Fibroblast of lung (primary cell): ENCODE data around the gene ARHGEF11. TPM values are rescaled to one million over a fixed set of nuclear protein-coding genes. Genes with fewer than 3 reads are reported as not detected.

Experiments
- DNase-seq, 2 donors: peaks; one replicate each; pipeline versions ENCODE4 v3.0.0 to v3.0.0-alpha.2; 2010; ENCODE audit warnings: low read depth in 2 of 2
- H2AFZ ChIP-seq: 2 replicates; pipeline ENCODE4 v1.5.1; 2012; ENCODE audit warnings: low read length, control low read depth, inconsistent platforms
- H3K27ac ChIP-seq: 2 replicates; pipeline ENCODE4 v1.5.1; 2011; ENCODE audit warnings: low read length, control low read depth; ENCODE audit not compliant: insufficient read depth
- H3K27me3 ChIP-seq: 2 replicates; pipeline ENCODE4 v1.5.1; 2011; ENCODE audit warnings: mild to moderate bottlenecking, low read length; ENCODE audit not compliant: control insufficient read depth, insufficient read depth
- H3K36me3 ChIP-seq: 2 replicates; pipeline ENCODE4 v1.5.1; 2011; ENCODE audit warnings: low read length; ENCODE audit not compliant: control insufficient read depth, insufficient read depth
- H3K4me1 ChIP-seq: 2 replicates; pipeline ENCODE4 v1.5.1; 2011; ENCODE audit warnings: low read length; ENCODE audit not compliant: control insufficient read depth, insufficient read depth; ENCODE audit errors: extremely low read depth
- H3K4me2 ChIP-seq: 2 replicates; pipeline ENCODE4 v1.5.1; 2011; ENCODE audit warnings: low read length, control low read depth; ENCODE audit not compliant: insufficient read depth; ENCODE audit errors: extremely low read depth
- H3K4me3 ChIP-seq, 4 experiments: fragments of 200-600 bp in 1 of 4; sonication (generic) in 1 of 4; replicated peaks in 1 of 4; 2 replicates each; pipeline ENCODE4 v1.5.1; 2011 to 2016; ENCODE audit warnings: low read length in 4 of 4, low read depth in 3 of 4, mild to moderate bottlenecking in 3 of 4, control low read depth in 2 of 4, inconsistent platforms in 1 of 4, mixed read lengths in 1 of 4; ENCODE audit not compliant: insufficient read depth in 1 of 4; ENCODE audit errors: control extremely low read depth in 1 of 4
- H3K79me2 ChIP-seq: 2 replicates; pipeline ENCODE4 v1.5.1; 2012; ENCODE audit warnings: mild to moderate bottlenecking, low read length, inconsistent platforms; ENCODE audit not compliant: control insufficient read depth, insufficient read depth
- H3K9ac ChIP-seq: 2 replicates; pipeline ENCODE4 v1.5.1; 2011; ENCODE audit warnings: mild to moderate bottlenecking, low read length, control low read depth; ENCODE audit not compliant: insufficient read depth
- H3K9me3 ChIP-seq: 2 replicates; pipeline ENCODE4 v1.5.1; 2012; ENCODE audit warnings: low read depth, low read length; ENCODE audit not compliant: control insufficient read depth, insufficient read depth
- H4K20me1 ChIP-seq: 2 replicates; pipeline ENCODE4 v1.5.1; 2011; ENCODE audit warnings: low read length; ENCODE audit not compliant: control insufficient read depth, insufficient read depth; ENCODE audit errors: extremely low read depth
- EZH2 ChIP-seq: IDR thresholded peaks from 2 replicates; pipeline ENCODE4 v1.5.1; 2012; ENCODE audit warnings: low read length, control low read depth, mild to moderate bottlenecking; ENCODE audit errors: missing control alignments
- polyA plus RNA-seq, 2 donors: library from polyadenylated mRNA; depleted of rRNA in 1 of 2; stranded (reverse) in 1 of 2; unstranded in 1 of 2; fragments of >200 nt; gene quantifications; 2 replicates each; pipeline ENCODE4 v1.2.1, GENCODE V29; 2011 to 2012; ENCODE audit warnings: missing spikeins in 1 of 2
- total RNA-seq: library from RNA; depleted of rRNA; stranded (reverse); fragments of >200 nt; gene quantifications from 2 replicates; pipeline ENCODE4 v1.2.1, GENCODE V29; 2014
- TF ChIP-seq, protein P1 (sequence below), 2 donors: IDR thresholded peaks in 1 of 2; conservative IDR thresholded peaks in 1 of 2; 1 replicate in 1 of 2; 2 replicates in 1 of 2; pipeline ENCODE4 v1.5.1; 2011 to 2012; ENCODE audit warnings: low read length in 2 of 2, control low read depth in 1 of 2, inconsistent platforms in 1 of 2, low read depth in 1 of 2, mild to moderate bottlenecking in 1 of 2

ARHGEF11 gene
- total and polyA plus RNA-seq, 2 donors (not counting 1 experiment from before 2014, with no cell fraction given) = 12.8 to 29.1 TPM

DNA sequence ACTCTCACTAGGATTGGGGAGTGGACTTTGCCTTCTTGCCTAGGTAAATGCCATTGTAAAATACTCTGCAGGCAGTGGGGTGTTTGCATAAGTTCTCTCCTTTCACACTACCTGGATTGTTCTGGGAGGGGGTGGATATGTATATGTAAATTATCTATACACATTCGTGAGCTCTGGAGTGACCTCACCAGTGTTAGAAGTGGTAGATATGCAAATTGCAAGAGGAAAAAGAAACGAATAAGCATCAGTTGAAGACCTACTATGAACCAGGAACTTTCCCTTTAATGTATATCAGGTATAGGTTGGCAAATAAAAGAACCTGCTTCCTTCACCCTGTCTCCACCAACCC, 1.5 kb upstream of the ARHGEF11 start:
- no peak for DNase-seq
- Histone ChIP-seq H3K9me3 (no peaks in the 10 kb centered on the region), H3K4me3 (no peak overlapping the region), H3K4me2 (no peak overlapping the region), H2AFZ (no peak overlapping the region), H3K27ac (no peak overlapping the region), H3K4me1 (peaks cover 4% of the 10 kb centered on the region), H3K27me3 (peaks cover 5% of the 10 kb centered on the region), H3K36me3 (no peaks in the 10 kb centered on the region), H3K79me2 (peaks cover 23% of the 10 kb centered on the region), H4K20me1 (no peaks in the 10 kb centered on the region), H3K9ac (no peak overlapping the region)
- TF ChIP-seq, protein P1, sequence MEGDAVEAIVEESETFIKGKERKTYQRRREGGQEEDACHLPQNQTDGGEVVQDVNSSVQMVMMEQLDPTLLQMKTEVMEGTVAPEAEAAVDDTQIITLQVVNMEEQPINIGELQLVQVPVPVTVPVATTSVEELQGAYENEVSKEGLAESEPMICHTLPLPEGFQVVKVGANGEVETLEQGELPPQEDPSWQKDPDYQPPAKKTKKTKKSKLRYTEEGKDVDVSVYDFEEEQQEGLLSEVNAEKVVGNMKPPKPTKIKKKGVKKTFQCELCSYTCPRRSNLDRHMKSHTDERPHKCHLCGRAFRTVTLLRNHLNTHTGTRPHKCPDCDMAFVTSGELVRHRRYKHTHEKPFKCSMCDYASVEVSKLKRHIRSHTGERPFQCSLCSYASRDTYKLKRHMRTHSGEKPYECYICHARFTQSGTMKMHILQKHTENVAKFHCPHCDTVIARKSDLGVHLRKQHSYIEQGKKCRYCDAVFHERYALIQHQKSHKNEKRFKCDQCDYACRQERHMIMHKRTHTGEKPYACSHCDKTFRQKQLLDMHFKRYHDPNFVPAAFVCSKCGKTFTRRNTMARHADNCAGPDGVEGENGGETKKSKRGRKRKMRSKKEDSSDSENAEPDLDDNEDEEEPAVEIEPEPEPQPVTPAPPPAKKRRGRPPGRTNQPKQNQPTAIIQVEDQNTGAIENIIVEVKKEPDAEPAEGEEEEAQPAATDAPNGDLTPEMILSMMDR (conservative IDR thresholded peaks at IDR 0.05 in 1 of 2, IDR thresholded peaks at IDR 0.05 in 1 of 2; ENCODE audit: low read depth in 1 of 2, low read length in 2 of 2) = no peak
- no peak for TF ChIP-seq EZH2

- H4K20me1 ChIP-seq = no peaks in the 10 kb centered on the region
- H3K9me3 ChIP-seq = no peaks in the 10 kb centered on the region
- H3K4me2 ChIP-seq = peak overlapping the region; percentile 67
- no peaks in the 10 kb centered on the region for H3K36me3 ChIP-seq
- no peak for DNase-seq
- peaks cover 4% of the 10 kb centered on the region for H3K4me1 ChIP-seq
- H3K27ac ChIP-seq = no peak overlapping the region
- no peak overlapping the region for H2AFZ ChIP-seq
- no peaks in the 10 kb centered on the region for H3K27me3 ChIP-seq
- peaks cover 34% of the 10 kb centered on the region for H3K79me2 ChIP-seq
- no peak overlapping the region for H3K9ac ChIP-seq
- no peak for TF ChIP-seq EZH2
- TF ChIP-seq, protein P1 (conservative IDR thresholded peaks at IDR 0.05 in 1 of 2, IDR thresholded peaks at IDR 0.05 in 1 of 2; ENCODE audit: low read depth in 1 of 2, low read length in 2 of 2) = no peak
- peak overlapping the region; percentile 51 to 95 (median 75) for H3K4me3 ChIP-seq
Measured at GRCh38 chr1:157044326-157044725, 1.2 kb downstream of the ARHGEF11 start.

DNA sequence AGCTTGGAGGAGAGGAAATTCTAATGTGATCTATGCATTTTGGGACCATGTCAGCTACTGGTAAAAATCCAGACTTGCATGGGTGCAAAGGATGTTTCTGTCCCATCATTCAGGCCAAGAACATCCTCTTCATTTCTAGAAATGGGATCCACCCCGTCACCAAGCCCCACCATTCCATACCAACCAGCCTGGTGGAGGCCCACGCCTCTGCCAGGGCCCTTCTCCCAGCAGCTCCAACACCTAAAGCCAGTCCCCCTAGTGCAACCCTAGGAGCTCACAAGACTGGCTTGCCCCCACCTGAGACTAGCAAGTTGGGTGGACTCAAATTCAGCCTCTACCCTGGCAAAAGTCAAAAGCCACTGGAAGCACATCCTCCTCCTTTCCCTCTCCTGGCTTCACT, 1.9 kb downstream of the ARHGEF11 start:
- no peak for TF ChIP-seq EZH2
- TF ChIP-seq, protein P1 (conservative IDR thresholded peaks at IDR 0.05 in 1 of 2, IDR thresholded peaks at IDR 0.05 in 1 of 2; ENCODE audit: low read depth in 1 of 2, low read length in 2 of 2) = no peak
- no peak overlapping the region for H3K9ac ChIP-seq
- H3K9me3 ChIP-seq = no peaks in the 10 kb centered on the region
- no peaks in the 10 kb centered on the region for H3K36me3 ChIP-seq
- peaks cover 4% of the 10 kb centered on the region for H3K4me1 ChIP-seq
- no peaks in the 10 kb centered on the region for H3K27me3 ChIP-seq
- H3K27ac ChIP-seq = no peak overlapping the region
- H3K4me3 ChIP-seq = peak overlapping the region; percentile 51 to 95 (median 75)
- peaks cover 39% of the 10 kb centered on the region for H3K79me2 ChIP-seq
- H3K4me2 ChIP-seq = peak overlapping the region; percentile 67
- no peaks in the 10 kb centered on the region for H4K20me1 ChIP-seq
- H2AFZ ChIP-seq = no peak overlapping the region
- DNase-seq = no peak
